ENCODE data around the gene TCF7L2.

The TCF7L2 gene

DNA sequence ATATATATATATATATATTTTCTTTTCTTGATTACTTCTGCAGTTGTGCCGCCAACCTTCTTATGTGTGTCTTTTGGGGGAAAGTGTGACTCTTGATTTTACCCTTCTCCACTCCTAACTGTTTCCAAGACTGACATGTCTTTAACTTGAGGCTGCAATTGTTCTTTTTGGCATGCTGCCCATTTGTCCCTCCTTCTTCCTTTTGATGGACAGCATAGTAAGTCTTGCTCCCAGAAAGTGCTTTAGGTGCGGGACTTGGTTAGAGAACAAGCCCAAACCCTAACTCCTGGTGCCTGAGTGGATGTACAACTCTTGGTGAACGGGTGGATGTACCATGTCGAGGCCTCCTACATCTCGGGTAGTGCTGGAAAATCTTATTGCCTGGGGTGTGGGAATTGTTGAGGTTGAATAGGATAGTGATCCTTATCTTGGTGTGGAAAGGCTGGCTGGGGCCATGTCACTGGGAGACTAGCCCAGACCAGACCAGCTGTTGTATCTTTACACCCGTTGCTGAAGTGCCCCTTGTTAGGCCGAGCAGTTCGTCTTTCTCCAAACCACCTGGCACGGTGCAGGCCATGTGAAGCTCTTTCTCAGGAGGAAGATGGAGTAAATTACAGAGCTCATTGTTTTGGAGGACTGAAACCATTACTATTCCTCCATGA, 16.3 kb downstream of the TCF7L2 start:
- no peak for DNase-seq (ENCODE audit: low spot score)

DNA sequence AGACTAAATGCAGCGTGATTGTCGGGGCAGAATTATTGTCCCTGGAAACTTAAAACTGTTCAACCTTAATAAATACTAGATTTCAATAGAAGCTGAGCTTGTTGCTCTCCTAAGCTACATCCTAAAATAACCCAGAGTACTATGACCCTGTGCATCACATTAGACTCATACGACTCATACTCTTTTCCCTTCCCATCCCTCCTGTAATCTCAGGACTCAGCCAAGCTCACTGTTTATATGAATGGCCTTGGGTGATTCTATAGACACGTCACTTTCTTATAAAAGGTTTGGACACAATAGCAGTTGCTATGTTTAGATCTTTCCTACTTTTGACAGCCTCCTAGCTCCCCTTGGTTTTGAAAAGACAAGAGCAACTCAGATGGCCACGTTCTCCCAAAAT, 17.2 kb downstream of the TCF7L2 start:
- DNase-seq (ENCODE audit: low spot score) = peak; percentile 83

GRCh38 chr10:112969131-112969530, 19.1 kb downstream of the TCF7L2 start:
- no peak for DNase-seq (ENCODE audit: low spot score)

- DNase-seq (ENCODE audit: low spot score) = no peak
These were observed 19.5 kb downstream of the TCF7L2 start for GRCh38 chr10:112969542-112969941.

DNA sequence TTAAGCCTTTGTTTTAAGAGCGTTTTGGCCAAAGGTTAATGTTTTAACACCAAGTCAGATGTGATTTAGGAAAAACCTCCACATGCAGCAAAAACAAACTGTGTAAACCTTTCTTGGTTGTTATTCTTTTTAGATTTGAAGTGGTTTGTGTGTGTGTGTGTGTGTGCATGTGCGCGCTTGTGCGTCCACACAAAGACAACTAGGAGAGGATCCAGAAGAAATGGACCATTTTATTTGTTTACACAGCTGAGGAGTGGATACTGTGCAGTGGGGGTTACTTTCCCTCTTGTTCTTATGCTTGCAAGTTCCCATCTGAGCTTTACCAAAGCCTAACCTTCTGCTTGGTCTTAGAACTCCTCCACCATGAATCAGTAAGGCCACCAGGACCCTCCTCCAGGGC, 20.0 kb downstream of the TCF7L2 start:
- no peak for DNase-seq (ENCODE audit: low spot score)

DNA sequence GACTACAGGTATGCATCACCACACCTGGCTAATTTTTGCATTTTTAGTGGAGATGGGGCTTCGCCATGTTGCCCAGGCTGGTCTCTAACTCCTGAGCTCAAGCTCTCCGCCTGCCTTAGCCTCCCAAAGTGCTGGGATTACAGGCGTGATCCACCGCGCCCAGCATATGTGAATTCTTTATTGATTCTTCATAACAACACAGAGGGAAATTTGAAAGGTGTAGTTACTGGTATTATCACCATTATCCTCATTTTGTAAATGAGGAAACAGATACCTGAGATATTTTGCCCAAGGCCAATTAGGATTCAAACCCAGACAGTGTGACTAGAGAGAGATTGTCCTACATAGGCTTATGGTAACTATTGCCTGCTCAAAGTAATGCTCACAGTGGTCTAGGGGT, 22.6 kb downstream of the TCF7L2 start:
- no peak for DNase-seq (ENCODE audit: low spot score)

- DNase-seq (ENCODE audit: low spot score) = no peak
These were observed 23.0 kb downstream of the TCF7L2 start for GRCh38 chr10:112973046-112973445.

DNA sequence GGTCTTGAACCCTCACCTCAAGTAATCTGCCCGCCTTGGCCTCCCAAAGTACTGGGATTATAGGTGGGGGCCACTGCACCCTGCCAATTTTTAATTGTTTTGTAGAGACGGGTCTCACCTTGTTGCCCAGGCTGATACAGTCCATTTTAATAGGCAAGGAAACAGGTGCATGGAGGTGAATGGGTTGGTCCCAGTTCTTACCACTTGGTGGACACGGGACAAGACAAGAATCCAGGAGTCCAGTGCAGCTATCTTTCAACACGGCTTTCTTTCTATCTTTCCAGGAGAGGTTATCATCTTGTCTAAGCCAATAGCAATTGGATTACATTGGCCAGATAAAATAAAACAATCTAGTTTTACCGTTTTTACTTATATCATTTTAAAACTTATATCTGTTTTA, 23.8 kb downstream of the TCF7L2 start:
- DNase-seq (ENCODE audit: low spot score) = no peak

GRCh38 chr10:112977426-112977898, 27.4 kb downstream of the TCF7L2 start:
- no peak for DNase-seq (ENCODE audit: low spot score)

- DNase-seq (ENCODE audit: low spot score) = no peak
These were observed 29.9 kb downstream of the TCF7L2 start for GRCh38 chr10:112979927-112980326.

GRCh38 chr10:112980937-112981336, 30.9 kb downstream of the TCF7L2 start:
- no peak for DNase-seq (ENCODE audit: low spot score)

DNA sequence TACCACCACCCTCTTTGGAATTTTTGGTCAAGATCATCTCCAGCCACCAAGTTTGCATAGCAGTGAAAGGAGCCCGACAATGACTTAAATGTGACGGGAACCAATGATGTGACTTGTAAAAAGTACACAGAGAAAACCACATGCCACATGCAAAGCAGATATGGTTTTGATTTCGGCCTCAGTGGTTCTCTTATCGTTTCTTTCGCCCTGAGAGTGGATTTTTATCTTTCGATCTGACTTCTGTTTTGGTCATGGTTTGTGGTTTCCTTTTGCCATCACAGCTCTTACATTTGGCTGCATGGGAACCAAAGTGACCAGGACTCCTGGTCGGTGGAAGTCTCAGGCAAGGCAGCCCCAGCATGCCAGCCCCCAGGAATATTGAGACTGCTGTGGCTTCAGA, 31.5 kb downstream of the TCF7L2 start:
- no peak for DNase-seq (ENCODE audit: low spot score)

- no peak for DNase-seq (ENCODE audit: low spot score)
These were observed 33.5 kb downstream of the TCF7L2 start for GRCh38 chr10:112983444-112984056.

GRCh38 chr10:112984756-112985155, 34.7 kb downstream of the TCF7L2 start:
- DNase-seq (ENCODE audit: low spot score) = no peak

DNA sequence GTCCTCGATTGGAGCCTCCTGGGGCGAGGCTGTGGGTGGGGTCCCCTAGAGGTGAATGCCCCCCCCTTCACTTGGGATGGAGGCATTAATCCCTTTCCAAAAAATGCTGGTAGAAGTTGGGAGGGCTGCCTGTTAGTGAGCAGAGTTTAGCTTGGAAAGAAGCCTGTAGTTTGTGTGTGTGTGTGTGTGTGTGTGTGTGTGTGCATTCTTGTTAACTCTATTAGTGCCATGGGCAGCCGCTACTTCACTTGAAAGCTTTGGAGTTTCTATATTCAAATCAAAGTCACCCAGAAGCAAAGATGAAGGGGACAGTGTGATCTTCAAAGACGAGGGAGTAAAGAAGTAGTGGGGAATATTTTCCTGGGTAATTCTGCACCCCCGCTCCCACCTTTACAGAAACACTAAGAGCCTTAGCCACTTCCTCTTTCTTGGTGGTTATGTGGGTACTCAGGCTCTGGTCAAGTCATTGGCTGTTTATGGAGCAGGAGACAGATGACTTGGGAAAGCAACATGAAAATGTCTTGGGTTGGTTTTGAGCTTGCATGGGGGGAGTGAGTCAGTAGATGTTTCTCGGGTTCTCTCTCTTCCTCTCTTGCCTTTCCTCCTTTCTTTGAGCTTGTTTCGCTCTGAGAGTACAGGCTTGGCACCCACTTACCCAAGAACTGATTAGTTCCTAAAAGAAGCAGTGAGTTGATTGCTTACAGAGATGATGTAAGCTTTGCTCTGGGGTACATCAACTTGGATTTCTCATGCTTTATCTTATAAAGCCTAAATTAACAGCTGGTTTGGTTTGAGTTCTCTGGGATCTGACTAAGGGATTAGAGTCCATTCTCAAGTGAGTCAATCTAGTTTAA, 35.9 kb downstream of the TCF7L2 start:
- no peak for DNase-seq (ENCODE audit: low spot score)

DNA sequence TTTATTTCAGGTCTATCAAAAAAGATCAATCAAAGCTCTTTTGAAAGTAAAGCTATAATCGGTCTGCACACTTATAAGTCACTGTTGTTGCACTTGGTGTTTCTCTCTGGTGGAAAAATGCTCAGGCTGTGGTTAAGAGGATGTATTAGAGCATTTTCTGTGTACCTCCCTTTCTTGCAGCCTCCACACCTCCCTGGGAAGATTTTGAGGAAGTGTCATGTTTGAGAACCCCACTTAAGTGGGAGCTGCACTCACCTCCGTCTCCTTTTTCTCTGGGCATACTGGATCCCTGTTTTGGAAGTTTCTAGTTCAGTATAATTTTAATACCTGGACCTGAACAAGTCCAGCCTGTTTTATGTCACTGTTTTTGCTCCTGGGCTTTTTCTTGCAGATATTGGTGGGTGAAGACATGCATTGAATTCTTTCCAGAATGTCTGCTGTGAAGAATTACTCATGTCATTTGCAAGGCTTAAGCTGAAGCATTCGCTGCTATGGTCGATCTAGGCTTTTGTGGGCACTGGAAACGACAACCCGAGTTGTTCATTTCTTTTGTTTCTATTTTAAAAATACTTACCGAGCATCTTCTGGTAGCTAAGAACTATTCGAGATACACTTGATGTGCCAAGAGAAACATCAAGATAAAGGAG, 36.6 kb downstream of the TCF7L2 start:
- DNase-seq (ENCODE audit: low spot score) = no peak

DNA sequence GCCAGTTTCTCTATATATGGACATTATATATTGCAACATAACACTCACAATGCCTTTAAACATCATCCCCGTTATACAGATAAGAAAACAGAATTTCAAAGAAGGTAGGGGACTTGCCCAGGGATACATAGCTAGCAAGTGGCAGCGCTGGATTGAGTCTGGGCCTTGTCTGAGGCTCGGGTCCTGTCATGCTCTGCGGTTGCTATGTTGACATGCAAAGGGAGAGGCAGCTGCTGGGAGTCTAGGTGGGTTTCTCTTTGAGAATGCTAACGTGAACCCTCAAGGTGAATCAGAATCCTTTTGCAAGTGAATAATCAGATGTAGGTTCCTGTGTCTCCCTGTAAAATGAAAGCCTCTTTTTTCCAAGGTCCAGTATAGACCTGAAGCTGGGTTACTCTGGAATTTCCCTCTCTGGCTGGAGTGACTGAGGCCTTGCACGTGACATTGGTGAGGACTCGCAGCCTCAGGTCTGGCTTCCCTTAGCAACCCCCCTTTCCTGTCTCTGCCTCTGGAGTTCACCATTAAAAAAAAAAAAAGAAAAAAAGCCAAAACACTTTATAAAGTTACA, 38.9 kb downstream of the TCF7L2 start:
- no peak for DNase-seq (ENCODE audit: low spot score)

DNA sequence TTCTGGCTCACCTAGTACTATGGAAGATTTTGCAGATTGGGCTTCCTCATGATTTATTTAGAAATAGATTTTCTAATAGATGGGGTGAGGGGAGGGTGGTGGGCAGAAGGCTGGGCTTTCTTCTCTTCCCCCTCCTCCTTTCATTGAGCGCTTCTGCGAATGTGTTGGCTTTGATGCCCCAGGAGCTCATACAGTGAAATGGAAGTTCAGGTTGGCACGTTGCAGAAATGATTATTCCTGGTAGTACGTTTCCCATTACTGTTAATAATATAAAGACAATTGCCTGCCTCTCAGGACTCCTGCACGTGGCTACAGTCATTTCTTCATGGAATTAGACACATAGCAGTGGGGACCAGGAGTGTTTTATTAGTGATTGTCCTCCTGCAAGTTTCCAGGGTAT, 39.8 kb downstream of the TCF7L2 start:
- DNase-seq (ENCODE audit: low spot score) = no peak

- no peak for DNase-seq (ENCODE audit: low spot score)
These were observed 40.2 kb downstream of the TCF7L2 start for GRCh38 chr10:112990271-112990670.

DNA sequence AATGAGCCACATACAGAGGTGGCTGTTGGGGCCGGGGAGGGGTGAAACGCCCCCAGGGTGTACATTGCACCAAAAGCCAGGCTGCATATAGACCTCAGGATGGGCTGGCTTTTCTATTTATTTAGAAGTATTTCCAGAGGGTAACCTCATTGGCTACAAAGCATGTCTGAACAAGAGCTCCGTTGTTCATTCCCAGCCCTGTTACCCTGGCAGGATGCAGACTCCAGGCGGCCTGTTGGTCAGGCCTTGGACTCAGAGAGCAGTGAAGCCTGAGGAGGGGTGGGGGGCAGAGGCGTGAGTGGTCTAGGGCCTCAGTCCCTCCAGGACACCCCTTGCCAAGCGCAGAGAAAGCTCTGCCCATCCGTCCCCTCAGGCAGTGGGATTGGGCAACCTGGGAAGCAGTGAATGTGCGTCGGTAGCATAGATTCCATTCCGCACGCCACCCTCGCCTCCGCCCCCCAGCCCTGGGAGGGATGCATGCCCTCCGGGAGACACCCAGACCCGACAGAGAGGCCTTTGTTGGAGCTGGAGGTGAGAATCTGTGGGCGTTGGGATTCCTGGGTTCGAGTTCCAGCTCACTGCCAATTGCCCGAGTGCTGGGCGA, 41.9 kb downstream of the TCF7L2 start:
- DNase-seq (ENCODE audit: low spot score) = no peak

GRCh38 chr10:112996462-112996861, 46.4 kb downstream of the TCF7L2 start:
- DNase-seq (ENCODE audit: low spot score) = no peak

GRCh38 chr10:112999102-112999501, 49.1 kb downstream of the TCF7L2 start:
- no peak for DNase-seq (ENCODE audit: low spot score)

Measured in RKO (cell line).